T-helper 1 cell treated with Interleukin-12 subunit alpha and Interleukin-12 subunit beta and Interleukin-4 antibody, amounts not matched to agents 30 μg/mL and 1 μg/mL, for 36 hours (primary cell): ENCODE measurements around the gene MFNG.

ENCODE experiments used
- H3K27ac Mint-ChIP-seq: one replicate; pipeline ENCODE4 v1.8.0; 2021; ENCODE audit warnings: mild to moderate bottlenecking, mixed read lengths
- H3K27me3 Mint-ChIP-seq: one replicate; pipeline ENCODE4 v1.8.0; 2021; ENCODE audit warnings: low read depth, mixed read lengths
- H3K36me3 Mint-ChIP-seq: one replicate; pipeline ENCODE4 v1.8.0; 2021; ENCODE audit warnings: low read depth, mixed read lengths
- H3K4me1 Mint-ChIP-seq: one replicate; pipeline ENCODE4 v1.8.0; 2021; ENCODE audit warnings: low read depth, mixed read lengths
- H3K4me3 Mint-ChIP-seq: one replicate; pipeline ENCODE4 v1.8.0; 2021; ENCODE audit warnings: mild to moderate bottlenecking, moderate library complexity, mixed read lengths
- H3K9me3 Mint-ChIP-seq: one replicate; pipeline ENCODE4 v1.8.0; 2021; ENCODE audit warnings: mixed read lengths

MFNG gene

DNA sequence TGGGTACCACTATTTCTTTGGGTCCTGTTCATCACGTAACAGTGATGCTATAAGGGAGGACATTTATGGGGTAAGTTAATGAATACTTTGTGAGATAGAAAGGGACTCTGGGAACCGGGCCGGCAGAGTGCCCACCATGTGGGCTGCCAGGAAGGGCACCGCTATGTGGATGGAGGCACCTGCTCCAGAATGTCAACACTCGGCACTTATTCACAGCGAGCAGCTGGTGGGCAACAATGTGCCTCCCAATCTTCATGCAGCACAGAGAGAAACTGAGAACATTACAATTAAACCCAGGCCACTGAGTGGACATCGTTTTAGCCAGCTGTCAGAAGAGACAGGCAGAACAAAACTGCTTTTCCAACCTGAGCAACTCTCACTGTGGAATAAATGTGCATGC, 43.1 kb downstream of the MFNG start:
- Mint-ChIP-seq H3K36me3 (no peaks in the 10 kb centered on the region), H3K27me3 (peaks cover 14% of the 10 kb centered on the region), H3K4me1 (peaks cover 5% of the 10 kb centered on the region), H3K4me3 (no peak overlapping the region), H3K9me3 (no peaks in the 10 kb centered on the region), H3K27ac (no peak overlapping the region)

DNA sequence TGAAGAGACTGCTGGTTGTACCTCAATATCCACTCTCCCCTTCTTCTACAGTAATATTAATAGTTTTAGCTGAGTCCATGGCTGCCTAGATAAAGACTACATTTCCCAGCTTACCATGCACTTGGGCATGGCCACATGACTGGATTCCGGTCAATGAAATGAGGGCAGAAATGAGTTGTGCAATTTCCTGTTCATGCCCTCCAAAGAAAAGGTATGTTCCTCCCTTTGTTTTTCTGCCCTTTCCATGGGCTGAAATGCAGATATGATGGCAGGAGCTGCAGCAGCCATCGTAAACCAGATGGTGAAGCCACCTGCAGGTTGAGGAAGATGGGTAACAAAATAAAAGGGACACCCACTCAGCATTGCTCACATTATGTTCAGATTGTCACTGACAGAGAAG, 43.6 kb downstream of the MFNG start:
- peaks cover 5% of the 10 kb centered on the region for H3K4me1 Mint-ChIP-seq
- H3K36me3 Mint-ChIP-seq = no peaks in the 10 kb centered on the region
- H3K27me3 Mint-ChIP-seq = peaks cover 14% of the 10 kb centered on the region
- no peaks in the 10 kb centered on the region for H3K9me3 Mint-ChIP-seq
- H3K4me3 Mint-ChIP-seq = no peak overlapping the region
- no peak overlapping the region for H3K27ac Mint-ChIP-seq

DNA sequence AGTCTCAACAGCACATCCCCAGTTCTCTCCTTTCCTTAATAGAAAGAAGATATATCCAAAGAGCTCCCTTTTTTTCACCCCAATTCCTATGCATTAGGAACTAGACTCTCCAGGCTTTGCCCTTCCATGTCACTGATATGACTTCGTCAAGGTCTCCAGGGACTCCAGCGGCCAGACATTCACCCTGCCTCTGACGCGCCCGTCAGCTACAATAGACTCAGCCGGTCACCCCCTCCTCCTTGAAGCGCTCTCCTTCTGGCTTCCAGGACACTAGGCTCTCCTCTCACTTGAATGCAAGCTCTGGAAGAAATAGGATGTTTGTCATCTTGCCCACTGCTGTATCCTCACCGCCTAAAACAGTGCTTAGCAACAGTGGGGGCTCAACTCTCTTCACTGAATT, 44.0 kb downstream of the MFNG start:
- Mint-ChIP-seq H3K27ac (no peak overlapping the region), H3K36me3 (no peaks in the 10 kb centered on the region), H3K4me1 (peaks cover 5% of the 10 kb centered on the region), H3K4me3 (no peak overlapping the region), H3K9me3 (no peaks in the 10 kb centered on the region), H3K27me3 (peaks cover 14% of the 10 kb centered on the region)

DNA sequence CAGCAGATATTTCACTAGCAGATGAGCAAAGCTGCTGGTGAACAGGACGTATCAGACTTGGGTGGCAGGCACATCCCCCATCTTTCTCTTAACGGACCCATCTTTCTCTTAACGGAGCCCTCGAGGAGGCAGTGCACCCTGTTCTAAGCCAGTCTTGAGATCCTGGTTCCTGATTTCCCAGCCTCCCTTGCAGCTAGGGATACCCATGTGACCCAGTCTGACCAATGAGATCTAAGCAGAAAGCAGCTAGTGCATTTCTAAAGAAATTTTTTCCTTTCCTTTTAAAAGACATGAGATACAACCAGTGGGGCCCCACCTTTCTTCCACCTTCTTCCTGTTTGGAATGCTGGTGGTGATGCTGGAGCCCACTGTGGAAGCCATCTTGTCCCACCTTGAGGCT, 45.3 kb downstream of the MFNG start:
- Mint-ChIP-seq H3K27ac (no peak overlapping the region), H3K36me3 (no peaks in the 10 kb centered on the region), H3K27me3 (peaks cover 14% of the 10 kb centered on the region), H3K4me3 (no peak overlapping the region), H3K4me1 (peaks cover 5% of the 10 kb centered on the region), H3K9me3 (no peaks in the 10 kb centered on the region)

DNA sequence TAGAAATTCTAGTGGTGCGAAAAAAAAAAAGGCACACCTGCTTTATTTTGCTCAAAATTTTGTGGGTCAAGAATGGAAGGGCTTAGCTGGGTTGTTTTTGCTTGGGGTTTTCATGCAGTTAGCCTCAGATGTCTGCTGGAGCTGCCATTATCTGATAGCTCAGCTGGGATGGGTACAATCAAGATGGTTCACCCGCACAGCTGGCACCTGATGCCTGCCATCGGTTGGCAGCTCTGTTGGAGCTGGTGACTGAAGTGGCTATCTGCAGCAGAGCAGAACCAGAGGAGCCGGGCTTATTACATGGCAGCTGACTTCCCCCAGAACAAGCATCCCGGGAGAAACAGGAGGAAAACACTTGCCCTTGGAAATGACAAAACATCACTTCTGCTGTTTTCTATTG, 46.8 kb downstream of the MFNG start:
- Mint-ChIP-seq H3K27ac (no peak overlapping the region), H3K4me1 (peaks cover 5% of the 10 kb centered on the region), H3K27me3 (peaks cover 14% of the 10 kb centered on the region), H3K9me3 (peaks cover under 1% of the 10 kb centered on the region), H3K36me3 (no peaks in the 10 kb centered on the region), H3K4me3 (no peak overlapping the region)

DNA sequence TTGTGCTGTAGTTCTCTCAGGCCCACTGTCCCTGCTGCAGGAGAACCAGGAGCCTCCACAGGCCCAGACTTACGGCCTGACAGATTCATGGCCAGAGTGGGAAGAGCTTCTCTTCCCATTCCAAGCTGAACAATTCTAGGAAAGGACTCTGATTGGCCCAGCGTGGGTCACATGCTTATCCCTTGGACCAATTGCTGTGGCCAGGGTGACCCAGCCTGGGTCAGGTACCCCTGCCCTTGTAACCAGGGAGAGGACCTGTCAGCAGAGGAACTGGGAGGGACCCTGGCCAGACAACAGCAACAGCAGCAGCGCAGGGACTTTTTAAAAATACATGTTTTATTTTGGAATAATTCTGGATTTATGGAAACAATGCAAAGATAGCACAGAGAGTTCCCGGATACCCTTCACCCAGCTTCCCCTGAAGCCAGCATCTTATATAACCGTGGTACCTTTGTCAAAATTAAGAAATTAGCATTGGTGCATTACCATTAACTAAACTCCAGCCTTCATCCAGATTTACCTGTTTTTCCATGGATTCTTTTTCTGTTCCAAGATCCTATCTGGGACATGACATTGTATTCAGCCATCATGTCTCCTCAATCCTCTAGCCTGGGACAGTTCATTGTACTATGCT, 50.1 kb downstream of the MFNG start:
- peaks cover 8% of the 10 kb centered on the region for H3K27me3 Mint-ChIP-seq

DNA sequence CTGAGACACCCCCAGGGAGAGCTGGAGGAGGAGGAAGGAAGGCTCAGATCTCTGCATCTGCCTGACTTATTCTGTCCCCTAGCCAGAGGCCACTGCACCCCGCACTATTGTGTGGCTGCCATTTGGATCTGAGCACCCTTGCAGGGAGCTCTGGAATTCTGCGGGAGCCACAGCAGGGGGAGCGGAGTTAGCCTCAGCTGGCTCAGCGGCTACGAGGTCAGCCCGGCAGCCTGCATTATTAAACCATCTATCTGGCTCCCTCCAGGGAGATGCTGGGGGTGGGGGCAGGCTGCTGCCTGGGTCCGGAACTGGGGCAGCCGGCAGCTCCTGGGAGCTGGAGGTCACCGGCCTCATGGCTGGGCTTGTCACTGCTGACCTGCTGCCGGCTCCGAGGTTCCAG, 52.4 kb downstream of the MFNG start:
- Mint-ChIP-seq H3K27me3 (peaks cover 18% of the 10 kb centered on the region), H3K36me3 (no peaks in the 10 kb centered on the region), H3K4me3 (no peak overlapping the region), H3K4me1 (peaks cover 16% of the 10 kb centered on the region), H3K27ac (no peak overlapping the region), H3K9me3 (peaks cover 9% of the 10 kb centered on the region)

More for the DNA sequence above, 50.1 kb downstream of the MFNG start:
- Mint-ChIP-seq H3K36me3 (no peaks in the 10 kb centered on the region), H3K4me3 (no peak overlapping the region), H3K4me1 (peaks cover 14% of the 10 kb centered on the region), H3K27ac (no peak overlapping the region), H3K9me3 (peaks cover 9% of the 10 kb centered on the region)

DNA sequence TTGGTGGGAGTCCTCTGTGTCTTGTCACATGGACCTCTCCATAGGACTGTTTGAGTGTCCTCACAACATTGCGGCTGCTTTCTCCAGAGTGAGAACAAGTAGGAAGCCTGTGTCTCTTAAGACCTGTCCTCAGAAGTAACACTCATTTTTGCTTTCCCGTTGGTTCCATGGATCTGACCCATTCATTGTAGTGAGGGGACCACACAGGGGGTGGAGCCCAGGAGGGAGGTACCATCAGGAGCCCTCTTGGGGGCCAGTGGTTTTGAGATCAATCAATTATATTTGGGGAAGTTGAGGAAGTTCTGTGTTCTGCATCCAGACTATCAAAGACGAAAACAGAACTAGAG, 53.5 kb downstream of the MFNG start:
- Mint-ChIP-seq H3K27me3 (peaks cover 28% of the 10 kb centered on the region), H3K9me3 (peaks cover 9% of the 10 kb centered on the region), H3K27ac (no peak overlapping the region), H3K4me1 (peaks cover 16% of the 10 kb centered on the region), H3K4me3 (no peak overlapping the region), H3K36me3 (no peaks in the 10 kb centered on the region)

DNA sequence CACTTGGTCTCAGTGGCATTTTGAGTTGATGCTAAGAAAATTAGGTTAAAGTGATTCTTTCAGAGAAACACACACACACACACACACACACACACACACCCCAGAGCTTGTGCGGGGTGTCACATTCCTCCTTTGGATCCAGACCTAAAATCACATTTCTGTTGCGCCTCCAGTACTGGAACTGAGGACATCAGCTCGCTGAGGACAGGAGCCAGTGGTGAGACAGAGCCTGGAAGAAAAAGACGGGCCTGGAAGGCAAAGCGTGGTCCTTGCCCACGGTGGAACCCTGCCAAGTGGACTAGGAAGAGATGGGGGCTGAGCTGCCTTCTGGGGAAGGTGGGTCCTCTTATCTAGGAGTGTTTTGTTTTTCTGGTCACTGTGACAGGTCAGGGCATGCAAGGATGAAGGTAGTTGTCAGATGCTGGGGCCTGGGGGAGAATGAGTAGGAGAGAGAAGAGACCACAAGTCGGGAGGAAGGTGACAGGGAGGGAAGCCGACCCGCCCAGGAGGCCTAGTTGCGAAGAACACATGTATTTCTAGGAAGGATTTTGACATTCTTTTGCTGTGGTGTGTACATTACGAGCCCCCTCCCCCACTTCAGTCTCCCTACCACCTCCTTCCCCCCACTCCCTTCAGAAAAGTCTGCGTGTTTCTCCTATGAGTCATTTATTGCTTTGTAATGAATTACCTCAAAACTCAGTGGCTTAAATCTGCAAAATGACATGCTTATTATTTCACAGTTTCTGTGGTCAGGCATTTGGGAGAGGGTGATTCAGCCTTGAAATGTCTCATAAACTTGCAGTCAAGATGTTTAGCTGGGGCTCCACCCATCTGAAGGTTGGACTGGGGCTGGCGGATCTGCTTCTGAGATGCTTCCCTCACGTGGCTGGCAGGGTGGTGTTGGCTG, 54.1 kb downstream of the MFNG start:
- Mint-ChIP-seq H3K9me3 (peaks cover 9% of the 10 kb centered on the region), H3K27me3 (peaks cover 30% of the 10 kb centered on the region), H3K4me1 (peaks cover 16% of the 10 kb centered on the region), H3K4me3 (peak overlapping the region; percentile 4), H3K36me3 (no peaks in the 10 kb centered on the region), H3K27ac (no peak overlapping the region)

DNA sequence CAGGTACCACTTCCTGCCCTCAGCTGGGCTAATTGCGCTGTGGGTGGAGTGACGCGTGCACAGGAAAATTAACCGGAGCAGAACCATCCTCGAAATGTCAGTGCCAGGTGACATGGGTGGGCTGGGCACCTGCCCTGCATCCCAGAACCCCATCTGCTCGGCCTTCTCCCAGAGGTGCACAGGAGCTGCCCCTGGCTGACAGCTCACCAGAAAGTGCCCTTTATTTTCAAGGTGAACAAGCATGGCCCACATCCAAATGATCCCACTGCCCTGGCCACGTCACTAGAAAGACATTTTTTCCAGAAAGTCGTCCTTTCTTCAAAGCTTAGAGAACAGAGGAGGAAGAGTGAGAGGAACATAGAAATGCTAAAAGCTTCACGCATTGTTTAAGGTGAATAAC, 54.8 kb downstream of the MFNG start:
- Mint-ChIP-seq H3K27me3 (peaks cover 37% of the 10 kb centered on the region), H3K4me3 (no peak overlapping the region), H3K27ac (no peak overlapping the region), H3K36me3 (no peaks in the 10 kb centered on the region), H3K9me3 (peaks cover 9% of the 10 kb centered on the region), H3K4me1 (peaks cover 16% of the 10 kb centered on the region)

DNA sequence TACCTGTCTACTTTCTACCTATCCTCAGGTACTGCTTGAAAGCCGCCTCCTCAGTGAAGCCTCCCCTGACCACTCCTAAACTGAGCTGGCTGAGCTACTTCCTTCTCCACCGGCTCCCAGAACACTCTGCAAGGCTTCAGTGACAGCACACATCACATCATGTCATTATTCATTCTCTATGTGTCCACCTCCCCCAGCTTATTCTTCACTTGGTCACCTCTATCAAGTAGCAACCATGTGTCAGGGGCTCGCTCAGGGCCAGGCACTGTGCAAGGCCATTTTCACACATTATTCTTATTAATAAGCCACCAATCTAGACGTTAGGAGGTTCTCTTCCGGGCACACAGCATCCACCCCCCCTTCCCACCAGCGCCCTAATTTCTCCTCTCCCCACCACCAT, 55.2 kb downstream of the MFNG start:
- no peak overlapping the region for H3K4me3 Mint-ChIP-seq
- H3K9me3 Mint-ChIP-seq = peaks cover 9% of the 10 kb centered on the region
- peaks cover 41% of the 10 kb centered on the region for H3K27me3 Mint-ChIP-seq
- H3K4me1 Mint-ChIP-seq = peaks cover 16% of the 10 kb centered on the region
- no peaks in the 10 kb centered on the region for H3K36me3 Mint-ChIP-seq
- H3K27ac Mint-ChIP-seq = no peak overlapping the region

DNA sequence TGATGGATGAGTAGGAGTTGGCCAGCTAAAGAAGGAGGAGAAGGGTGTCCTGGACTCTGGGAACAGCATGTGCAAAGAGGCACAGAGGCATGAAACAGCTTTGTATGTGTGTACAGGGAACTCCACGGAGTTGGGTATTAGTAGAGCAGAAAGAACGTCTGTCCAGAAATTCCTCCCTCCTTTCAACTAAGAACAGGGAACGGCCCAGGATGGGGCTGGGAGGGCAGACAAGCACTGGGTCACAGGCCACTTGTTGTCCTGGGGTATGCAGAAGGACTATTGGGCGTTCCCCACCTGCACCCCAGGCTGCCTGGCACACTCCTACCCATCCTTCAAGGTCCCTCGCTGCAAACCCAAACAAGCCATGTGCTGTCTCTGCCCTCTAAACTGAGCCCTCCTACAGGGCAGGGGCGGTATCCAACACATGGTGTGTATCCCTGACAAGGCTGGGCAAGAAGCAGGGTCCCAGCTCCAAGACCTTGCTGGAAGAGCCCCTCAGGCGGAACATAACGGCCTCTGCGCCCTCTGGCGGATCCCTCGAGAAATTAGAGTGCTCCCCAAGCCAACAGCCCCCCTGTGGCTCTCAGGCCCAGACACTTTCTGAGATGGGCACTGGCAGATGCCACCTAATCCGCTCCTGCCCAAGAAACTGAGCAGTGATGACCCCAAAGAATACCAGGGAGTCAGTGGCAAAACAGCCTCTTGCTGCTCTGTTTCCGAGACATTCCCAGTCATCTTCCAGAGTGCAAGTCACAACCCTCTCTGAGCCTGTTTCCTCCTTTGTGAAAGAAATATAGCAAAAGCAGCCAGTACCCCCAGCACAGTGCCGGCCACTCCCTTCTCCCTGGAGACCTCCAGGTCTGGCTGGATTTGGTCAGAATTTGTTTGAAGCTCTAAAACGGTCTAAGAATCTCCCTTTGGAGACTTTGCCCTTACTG, 57.3 kb downstream of the MFNG start:
- Mint-ChIP-seq H3K4me1 (peaks cover 19% of the 10 kb centered on the region), H3K27me3 (peaks cover 61% of the 10 kb centered on the region), H3K9me3 (peaks cover 5% of the 10 kb centered on the region)

DNA sequence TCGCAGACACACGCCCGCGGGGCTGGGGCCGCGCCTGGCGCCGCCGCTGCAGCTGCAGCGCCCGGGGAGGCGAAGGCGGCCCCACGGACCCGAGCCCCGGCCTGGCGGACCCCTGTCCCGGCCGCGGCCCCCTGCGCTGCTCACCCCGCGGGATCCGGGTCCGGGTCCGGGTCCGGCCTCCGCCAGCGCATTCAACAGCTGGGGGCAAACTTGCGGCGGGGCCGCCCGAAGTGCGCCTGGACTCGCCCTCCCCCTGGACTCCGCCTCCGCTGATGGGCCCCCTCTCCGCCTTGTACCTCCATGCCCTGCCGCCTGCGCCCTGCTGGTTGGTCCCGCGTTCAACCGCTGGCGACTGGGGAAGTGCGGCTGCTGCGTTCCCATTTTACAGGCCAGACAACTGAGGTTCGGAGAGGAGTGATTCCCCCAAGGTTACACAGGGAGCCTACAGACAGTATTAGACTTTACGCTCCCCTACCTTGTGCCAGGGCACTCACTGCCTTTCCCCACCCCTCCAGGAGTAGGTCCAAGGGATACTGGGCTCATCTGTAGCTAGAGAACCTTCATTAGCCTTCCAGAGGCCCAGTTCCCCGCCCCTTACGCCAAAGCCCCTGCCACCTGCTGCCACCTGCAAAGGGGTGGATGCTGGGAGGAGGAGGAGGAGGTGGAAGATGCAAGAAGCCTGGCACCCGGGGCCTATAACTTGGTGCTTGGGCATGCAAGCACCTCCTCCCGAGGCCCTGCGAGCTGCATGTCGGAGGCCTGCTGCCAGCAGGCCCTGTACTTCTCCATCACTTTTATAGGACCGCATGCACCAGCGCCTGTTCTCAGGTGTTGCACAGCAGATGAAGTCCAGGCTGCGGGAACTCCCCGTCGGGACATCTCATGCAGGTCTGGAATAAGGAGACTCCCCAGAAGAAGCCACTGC, 58.2 kb downstream of the MFNG start:
- Mint-ChIP-seq H3K27me3 (peaks cover 61% of the 10 kb centered on the region), H3K4me1 (peaks cover 19% of the 10 kb centered on the region), H3K36me3 (no peaks in the 10 kb centered on the region), H3K9me3 (peaks cover 5% of the 10 kb centered on the region), H3K4me3 (no peak overlapping the region), H3K27ac (no peak overlapping the region)

More for the DNA sequence above, 57.3 kb downstream of the MFNG start:
- H3K36me3 Mint-ChIP-seq = no peaks in the 10 kb centered on the region
- no peak overlapping the region for H3K4me3 Mint-ChIP-seq
- no peak overlapping the region for H3K27ac Mint-ChIP-seq
